Measurements from ENCODE around the gene CDHR3. TPM values are rescaled to one million over a fixed set of nuclear protein-coding genes. Genes with fewer than 3 reads are reported as not detected.

Gene CDHR3
- total RNA-seq, 2 experiments from 2014 or later: 0.57 to 0.85 TPM

DNA sequence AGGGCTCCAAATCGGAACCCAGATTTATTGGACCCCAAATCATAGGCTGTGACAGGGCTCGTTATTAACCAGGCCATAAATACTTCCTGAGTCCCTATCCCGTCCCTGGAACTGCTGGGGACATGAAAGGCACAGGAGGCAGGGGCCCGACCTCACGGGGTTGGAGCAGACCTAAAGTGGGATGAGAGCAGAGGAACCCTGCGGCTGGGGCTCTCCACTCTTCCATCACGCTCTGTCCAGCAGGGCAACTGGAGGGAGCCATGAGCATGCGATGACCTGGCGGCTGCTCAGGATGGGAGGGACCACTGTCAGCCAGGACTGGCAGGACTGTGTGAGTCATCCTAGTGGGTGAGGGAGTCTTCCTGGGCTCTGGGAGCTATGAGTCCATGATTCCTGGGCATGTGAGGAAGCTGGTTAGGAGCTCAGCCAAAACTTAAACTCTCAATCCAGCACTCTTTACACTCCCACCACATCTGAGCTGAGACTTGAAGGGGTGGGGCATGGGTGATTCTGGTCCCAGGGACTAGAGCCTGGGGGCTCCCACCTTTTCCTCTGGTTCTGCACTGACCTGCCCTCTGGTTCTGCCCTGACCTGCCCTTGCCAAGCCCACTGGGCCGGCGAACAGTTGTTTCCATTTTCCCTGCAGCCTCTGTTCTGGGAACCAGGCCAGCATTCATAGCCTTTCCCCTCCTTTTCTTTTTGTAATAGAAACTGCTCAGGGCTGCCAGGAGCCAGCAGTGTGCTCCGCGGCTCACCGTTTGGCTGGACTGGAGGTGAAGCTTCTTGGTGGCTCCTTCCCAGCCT lies 101.9 kb downstream of the CDHR3 start:
- Mint-ChIP-seq H3K4me1 (ENCODE audit: low read depth) (peaks cover 10% of the 10 kb centered on the region), H3K27ac (no peak overlapping the region), H3K4me3 (no peak overlapping the region), H3K9me3 (no peaks in the 10 kb centered on the region), H3K27me3 (no peaks in the 10 kb centered on the region), H3K36me3 (no peaks in the 10 kb centered on the region)
- ChIA-PET CTCF (interaction anchor here (1.3 kb wide), 1 partner anchor 87 kb away, joined by 5 read pairs; no protein-coding TSS in a partner anchor), POLR2A (no interaction called here)
- intact Hi-C loops (cut with micrococcal nuclease): no loop called here
- DNase-seq: no peak

- Mint-ChIP-seq H3K27me3 (no peaks in the 10 kb centered on the region), H3K4me3 (no peak overlapping the region), H3K4me1 (ENCODE audit: low read depth) (peaks cover 13% of the 10 kb centered on the region), H3K9me3 (no peaks in the 10 kb centered on the region), H3K27ac (no peak overlapping the region), H3K36me3 (no peaks in the 10 kb centered on the region)
- intact Hi-C loops (cut with micrococcal nuclease): no loop called here
- DNase-seq: no peak
- POLR2A ChIA-PET: no interaction called here
- CTCF ChIA-PET: interaction anchor here (1.0 to 1.3 kb wide), 2 partner anchors 86 to 88 kb away, joined by 3 to 5 read pairs; no protein-coding TSS in a partner anchor
Measured at GRCh38 chr7:106065575-106066500, 102.8 kb downstream of the CDHR3 start.

GRCh38 chr7:106067678-106068077 lies 104.6 kb downstream of the CDHR3 start:
- ChIA-PET POLR2A (interaction anchor here (1.1 kb wide), 1 partner anchor 44 kb away, joined by 3 read pairs; the partner anchor contains the start of gene SYPL1), CTCF (interaction anchor here (1.4 kb wide), 1 partner anchor 10 kb away, joined by 3 read pairs; no protein-coding TSS in a partner anchor)
- no peak overlapping the region for H3K27ac Mint-ChIP-seq
- DNase-seq: no peak
- H3K4me1 Mint-ChIP-seq (ENCODE audit: low read depth): peaks cover 27% of the 10 kb centered on the region
- H3K27me3 Mint-ChIP-seq: no peaks in the 10 kb centered on the region
- intact Hi-C loops (cut with micrococcal nuclease): no loop called here
- no peaks in the 10 kb centered on the region for H3K9me3 Mint-ChIP-seq
- no peaks in the 10 kb centered on the region for H3K36me3 Mint-ChIP-seq
- no peak overlapping the region for H3K4me3 Mint-ChIP-seq

DNA sequence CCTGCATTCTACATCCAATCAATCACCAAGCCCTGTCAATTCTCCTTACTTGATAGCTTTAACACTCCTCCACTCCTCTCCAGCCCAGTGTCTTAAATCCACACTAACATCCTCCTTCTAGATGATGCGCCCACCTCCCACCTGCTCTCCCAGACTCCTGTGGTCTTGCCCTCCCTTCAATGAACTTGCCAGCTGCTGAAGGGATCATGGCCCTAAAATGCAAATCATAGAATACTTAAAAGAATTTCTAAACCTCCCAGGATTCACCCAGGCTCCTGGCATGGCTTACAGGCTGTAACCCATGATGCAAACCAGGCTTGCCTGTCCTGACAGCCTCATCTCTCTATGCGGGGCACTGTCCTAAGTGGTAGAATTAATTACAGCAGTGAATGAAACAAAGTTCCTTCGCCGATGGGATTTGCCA lies 105.5 kb downstream of the CDHR3 start:
- H3K4me1 Mint-ChIP-seq (ENCODE audit: low read depth): peaks cover 26% of the 10 kb centered on the region
- DNase-seq: no peak
- ChIA-PET CTCF (interaction anchor here (1.3 to 1.4 kb wide), 2 partner anchors 11 to 85 kb away, joined by 3 read pairs; no protein-coding TSS in a partner anchor), POLR2A (no interaction called here)
- H3K27me3 Mint-ChIP-seq: no peaks in the 10 kb centered on the region
- no peaks in the 10 kb centered on the region for H3K36me3 Mint-ChIP-seq
- intact Hi-C loops (cut with micrococcal nuclease): no loop called here
- no peak overlapping the region for H3K4me3 Mint-ChIP-seq
- no peaks in the 10 kb centered on the region for H3K9me3 Mint-ChIP-seq
- no peak overlapping the region for H3K27ac Mint-ChIP-seq

GRCh38 chr7:106068986-106069385 lies 105.9 kb downstream of the CDHR3 start:
- Mint-ChIP-seq H3K36me3 (no peaks in the 10 kb centered on the region), H3K4me1 (ENCODE audit: low read depth) (peaks cover 26% of the 10 kb centered on the region), H3K4me3 (no peak overlapping the region), H3K9me3 (no peaks in the 10 kb centered on the region), H3K27me3 (no peaks in the 10 kb centered on the region), H3K27ac (no peak overlapping the region)
- POLR2A ChIA-PET: no interaction called here
- intact Hi-C loops (cut with micrococcal nuclease): no loop called here
- no peak for DNase-seq
- CTCF ChIA-PET: interaction anchor here (0.8 to 1.3 kb wide), 2 partner anchors 13 to 85 kb away, joined by 3 to 4 read pairs; no protein-coding TSS in a partner anchor

- Mint-ChIP-seq H3K4me1 (ENCODE audit: low read depth) (peaks cover 26% of the 10 kb centered on the region), H3K27me3 (no peaks in the 10 kb centered on the region), H3K27ac (peak overlapping the region; percentile 21), H3K36me3 (no peaks in the 10 kb centered on the region), H3K4me3 (no peak overlapping the region), H3K9me3 (no peaks in the 10 kb centered on the region)
- no peak for DNase-seq
- intact Hi-C loops (cut with micrococcal nuclease): no loop called here
- POLR2A ChIA-PET: interaction anchor here (1.0 kb wide), 1 partner anchor 42 kb away, joined by 3 read pairs; the partner anchor contains the start of gene SYPL1
- CTCF ChIA-PET: interaction anchor here (0.8 to 2.6 kb wide), 3 partner anchors 12 to 84 kb away, joined by 3 to 20 read pairs (median 4); no protein-coding TSS in a partner anchor
Measured at GRCh38 chr7:106069471-106070200, 106.6 kb downstream of the CDHR3 start.

DNA sequence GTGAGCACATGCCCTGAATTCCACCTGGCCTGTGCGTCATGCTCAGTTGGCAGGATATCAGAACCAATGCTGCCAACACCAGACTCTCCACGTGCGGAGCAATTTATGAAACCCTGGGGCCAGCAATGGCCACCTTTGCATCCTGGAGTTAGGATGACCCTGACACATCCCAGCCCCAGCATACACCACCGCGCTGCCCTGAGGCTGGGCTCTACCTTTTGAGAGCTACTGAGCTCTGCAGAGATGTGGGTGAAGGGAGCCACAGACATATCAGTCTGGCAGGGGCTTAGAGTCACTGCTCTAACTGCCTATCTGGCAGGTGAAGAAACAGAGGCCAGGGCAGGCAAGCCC lies 107.1 kb downstream of the CDHR3 start:
- Mint-ChIP-seq H3K27ac (no peak overlapping the region), H3K36me3 (no peaks in the 10 kb centered on the region), H3K4me1 (ENCODE audit: low read depth) (peaks cover 26% of the 10 kb centered on the region), H3K4me3 (no peak overlapping the region), H3K9me3 (no peaks in the 10 kb centered on the region), H3K27me3 (no peaks in the 10 kb centered on the region)
- ChIA-PET CTCF (interaction anchor here (1.9 to 2.6 kb wide), 2 partner anchors 13 to 85 kb away, joined by 8 to 20 read pairs; no protein-coding TSS in a partner anchor), POLR2A (interaction anchor here (1.0 kb wide), 1 partner anchor 42 kb away, joined by 3 read pairs; the partner anchor contains the start of gene SYPL1)
- DNase-seq: no peak
- intact Hi-C loops (cut with micrococcal nuclease): no loop called here

DNA sequence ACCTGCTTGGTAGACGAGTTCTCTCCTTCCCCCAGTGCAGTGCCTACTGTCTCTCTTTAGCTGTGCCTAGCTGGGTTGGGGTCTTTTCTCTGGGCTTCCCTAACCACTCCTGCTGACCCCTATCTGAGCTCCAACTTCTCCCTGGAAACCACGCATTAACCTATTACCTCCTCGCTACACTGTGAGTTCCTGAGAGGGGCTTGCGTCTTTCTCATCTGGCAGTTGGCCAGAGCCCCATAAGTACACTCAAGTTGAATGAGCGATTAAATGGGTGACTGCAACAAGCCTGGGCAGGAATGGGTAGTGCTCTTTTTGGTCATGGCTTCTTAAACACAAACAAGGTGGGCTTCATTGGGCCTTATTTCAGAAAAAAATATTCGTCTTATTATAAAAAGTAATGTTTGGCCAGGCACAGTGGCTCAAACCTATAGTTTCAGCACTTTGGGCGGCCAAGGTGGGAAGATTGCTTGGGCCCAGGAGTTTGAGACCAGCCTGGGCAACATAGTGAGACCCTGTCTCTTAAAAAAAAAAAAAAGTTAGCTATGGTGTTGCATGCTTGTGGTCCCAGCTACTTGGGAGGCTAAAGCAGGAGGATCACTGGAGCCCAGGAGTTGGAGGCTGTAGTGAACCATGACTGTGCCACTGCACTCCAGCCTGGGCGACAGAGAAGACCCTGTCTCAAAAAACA lies 107.6 kb downstream of the CDHR3 start:
- Mint-ChIP-seq H3K27me3 (no peaks in the 10 kb centered on the region), H3K9me3 (no peaks in the 10 kb centered on the region), H3K4me1 (ENCODE audit: low read depth) (peaks cover 26% of the 10 kb centered on the region), H3K36me3 (no peaks in the 10 kb centered on the region), H3K27ac (peak overlapping the region; percentile 92), H3K4me3 (no peak overlapping the region)
- intact Hi-C loops (cut with micrococcal nuclease): loop anchor here (1.0 kb wide), 3 partner anchors 13 to 56 kb away; partner anchors contain the start of gene SYPL1
- no peak for DNase-seq
- ChIA-PET POLR2A (interaction anchor here (1.0 to 1.3 kb wide), 2 partner anchors 41 kb away, joined by 3 to 12 read pairs; partner anchors contain the start of gene SYPL1), CTCF (interaction anchor here (1.5 to 2.6 kb wide), 6 partner anchors 13 to 106 kb away, joined by 3 to 20 read pairs (median 6); no protein-coding TSS in a partner anchor)

DNA sequence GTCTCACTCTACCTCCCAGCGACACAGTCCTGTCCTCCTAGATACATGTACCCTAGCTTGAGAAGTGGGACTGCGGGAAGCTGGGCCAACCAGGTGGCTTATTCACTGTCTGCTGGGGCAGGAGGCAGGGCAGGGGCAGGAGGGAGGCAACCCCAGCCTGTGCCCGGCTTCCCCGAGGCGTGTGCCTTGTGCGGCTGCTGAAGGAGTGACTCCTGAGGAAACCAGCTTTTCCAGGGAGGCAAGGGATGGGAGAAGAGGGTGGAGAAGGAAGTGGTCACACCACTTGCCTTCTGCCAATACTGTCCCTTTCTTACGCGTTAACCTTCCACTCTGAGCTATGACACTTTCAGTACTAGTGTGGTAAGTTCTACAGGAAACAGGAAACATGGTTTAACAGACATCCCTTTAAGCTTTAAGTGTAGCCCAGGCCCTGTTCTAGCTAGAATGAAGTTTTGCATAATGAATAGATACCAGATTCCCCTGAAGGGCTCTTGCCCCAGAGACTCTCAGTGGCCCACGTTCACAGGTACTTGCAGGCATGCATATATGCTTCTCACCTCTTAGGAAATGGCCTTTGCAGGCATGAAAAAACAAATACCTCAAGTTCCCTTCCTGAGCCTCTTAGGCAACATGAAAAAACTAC lies 108.4 kb downstream of the CDHR3 start:
- Mint-ChIP-seq H3K9me3 (no peaks in the 10 kb centered on the region), H3K27me3 (no peaks in the 10 kb centered on the region), H3K4me1 (ENCODE audit: low read depth) (peaks cover 26% of the 10 kb centered on the region), H3K4me3 (peak overlapping the region; percentile 62), H3K36me3 (no peaks in the 10 kb centered on the region), H3K27ac (peak overlapping the region; percentile 92)
- CTCF ChIA-PET: interaction anchor here (0.6 to 2.6 kb wide), 12 partner anchors 9 to 408 kb away, joined by 3 to 20 read pairs (median 3); no protein-coding TSS in a partner anchor
- POLR2A ChIA-PET: interaction anchor here (1.1 to 1.3 kb wide), 2 partner anchors 40 to 43 kb away, joined by 5 to 12 read pairs; partner anchors contain the start of gene SYPL1
- peak; percentile 67 for DNase-seq
- intact Hi-C loops (cut with micrococcal nuclease): loop anchor here (1.0 kb wide), 3 partner anchors 14 to 55 kb away; partner anchors contain the start of gene SYPL1

- Mint-ChIP-seq H3K4me3 (peak overlapping the region; percentile 62), H3K36me3 (no peaks in the 10 kb centered on the region), H3K9me3 (no peaks in the 10 kb centered on the region), H3K27me3 (no peaks in the 10 kb centered on the region), H3K27ac (peak overlapping the region; percentile 92), H3K4me1 (ENCODE audit: low read depth) (peaks cover 26% of the 10 kb centered on the region)
- ChIA-PET POLR2A (interaction anchor here (0.6 to 1.3 kb wide), 3 partner anchors 13 to 42 kb away, joined by 3 to 12 read pairs (median 5); partner anchors contain the start of gene SYPL1), CTCF (interaction anchor here (0.6 to 2.6 kb wide), 12 partner anchors 8 to 409 kb away, joined by 3 to 20 read pairs (median 3); no protein-coding TSS in a partner anchor)
- intact Hi-C loops (cut with micrococcal nuclease): loop anchor here (1.0 kb wide), 3 partner anchors 15 to 54 kb away; partner anchors contain the start of gene SYPL1
- DNase-seq: no peak
Measured at GRCh38 chr7:106071999-106072714, 109.1 kb downstream of the CDHR3 start.

All from activated CD4-positive, alpha-beta memory T cell treated with anti-CD3 and anti-CD28 coated beads for 36 hours (primary cell).